GM12878 (cell line): Measurements from ENCODE around the gene TRAF3IP1. TPM values are rescaled to one million over a fixed set of nuclear protein-coding genes. Genes with fewer than 3 reads are reported as not detected.

Experiments used
- ATAC-seq: fragments of 200-7000 bp; cut with Tn5 transposase; 3 replicates; pipeline ENCODE4 v1.9.1; 2020; ENCODE audit warnings: mild to moderate bottlenecking, moderate library complexity
- BruUV-seq: library from RNA; stranded (reverse); fragments of 400-500 nt; replicated peaks from 2 replicates; lab custom pipeline; 2021; lab: Mats Ljungman, UMichigan
- CTCF ChIA-PET: fragments of 300-600 bp; sonication (Branson Sonifier 250); formaldehyde crosslinking; extraction: SDS; loops from one replicate; lab custom pipeline; 2021; ENCODE audit warnings: inconsistent platforms; lab: Yijun Ruan, JAX
- POLR2A ChIA-PET: fragments of 350-600 bp; formaldehyde crosslinking; extraction: SDS; loops from one replicate; lab custom pipeline; 2021; ENCODE audit warnings: inconsistent platforms; lab: Charles Lee
- RAD21 ChIA-PET: fragments of 300-600 bp; sonication (Branson Sonifier 250); formaldehyde crosslinking; loops from one replicate; lab custom pipeline; 2023; ENCODE audit warnings: antibody characterized with exemption; ENCODE audit not compliant: unreplicated experiment; lab: Charles Lee
- SMC1A ChIA-PET: fragments of 300-600 bp; sonication (Branson Sonifier 250); formaldehyde crosslinking; loops from one replicate; lab custom pipeline; 2023; ENCODE audit not compliant: unreplicated experiment, uncharacterized antibody; lab: Charles Lee
- DNase-seq: peaks from one replicate; pipeline ENCODE4 v3.0.0-alpha.2; 2011; ENCODE audit warnings: low read depth, low spot score
- FAIRE-seq: peaks from 3 replicates; lab custom pipeline; 2011; peaks lifted over from hg19 to GRCh38; lab: Jason Lieb, UNC
- H2AFZ ChIP-seq: 2 replicates; pipeline ENCODE4 v1.6.0; 2011; ENCODE audit warnings: low read depth, low read length, control low read depth; ENCODE audit not compliant: control insufficient read depth
- H3K27ac ChIP-seq: 2 replicates; pipeline ENCODE4 v1.5.1; 2011; ENCODE audit warnings: control low read depth; ENCODE audit not compliant: control insufficient read depth, insufficient read depth
- H3K27me3 ChIP-seq, 2 experiments: replicated peaks in 1 of 2; 2 replicates each; pipeline versions ENCODE4 v1.6.0 to v1.6.1; 2011; ENCODE audit warnings: low read length in 1 of 2; ENCODE audit not compliant: control insufficient read depth in 2 of 2, insufficient read depth in 2 of 2
- H3K36me3 ChIP-seq, 2 experiments: 2 replicates each; pipeline ENCODE4 v1.5.1; 2011; ENCODE audit warnings: low read length in 1 of 2; ENCODE audit not compliant: control insufficient read depth in 2 of 2, insufficient read depth in 2 of 2
- H3K4me1 ChIP-seq: 2 replicates; pipeline ENCODE4 v1.6.1; 2011; ENCODE audit warnings: mild to moderate bottlenecking, low read length, moderate library complexity, mixed read lengths; ENCODE audit not compliant: control insufficient read depth, insufficient read depth
- H3K4me2 ChIP-seq: 2 replicates; pipeline ENCODE4 v1.6.0; 2011; ENCODE audit warnings: control low read depth; ENCODE audit not compliant: control insufficient read depth, insufficient read depth
- H3K4me3 ChIP-seq: fragments of 200-600 bp; sonication (generic); 2 replicates; pipeline ENCODE4 v1.5.1; 2016
- H3K79me2 ChIP-seq: 2 replicates; pipeline ENCODE4 v1.6.0; 2011; ENCODE audit warnings: low read length; ENCODE audit not compliant: control insufficient read depth, insufficient read depth
- H3K9ac ChIP-seq: 2 replicates; pipeline ENCODE4 v1.8.0; 2011; ENCODE audit warnings: low read length, control low read depth, mixed read lengths; ENCODE audit not compliant: control insufficient read depth, insufficient read depth
- H3K9me3 ChIP-seq: replicated peaks from 3 replicates; pipeline ENCODE4 v1.5.1; 2011; ENCODE audit warnings: mild to moderate bottlenecking, low read length; ENCODE audit not compliant: control insufficient read depth, insufficient read depth
- H4K20me1 ChIP-seq: 2 replicates; pipeline ENCODE4 v1.6.0; 2011; ENCODE audit not compliant: control insufficient read depth, insufficient read depth
- ASH2L ChIP-seq: fragments of 300-600, 200-600 bp; sonication (generic); IDR thresholded peaks from 2 replicates; pipeline ENCODE4 v1.6.1; 2017; ENCODE audit warnings: low read depth, mild to moderate bottlenecking, borderline replicate concordance
- CTCF ChIP-seq, 3 experiments: IDR thresholded peaks in 2 of 3; conservative IDR thresholded peaks in 1 of 3; 2 replicates each; pipeline ENCODE4 v1.5.1; 2011; ENCODE audit warnings: low read depth in 3 of 3, low read length in 3 of 3, mild to moderate bottlenecking in 3 of 3, control low read depth in 2 of 3, moderate library complexity in 2 of 3, inconsistent platforms in 1 of 3, mixed read lengths in 1 of 3; ENCODE audit not compliant: control insufficient read depth in 2 of 3, insufficient read depth in 1 of 3; ENCODE audit errors: extremely low read depth in 1 of 3
- E4F1 ChIP-seq: fragments of 450-650 bp; IDR thresholded peaks from 2 replicates; pipeline ENCODE4 v1.6.1; 2018; ENCODE audit warnings: borderline replicate concordance, mild to moderate bottlenecking; ENCODE audit not compliant: partially characterized antibody
- NFYB ChIP-seq: IDR thresholded peaks from 2 replicates; pipeline ENCODE4 v1.6.1; 2011; ENCODE audit warnings: low read depth, mild to moderate bottlenecking, low read length, improper control_type of control experiment, moderate library complexity; ENCODE audit not compliant: insufficient read depth
- RAD21 ChIP-seq: IDR thresholded peaks from 2 replicates; pipeline ENCODE4 v1.6.1; 2011; ENCODE audit warnings: mild to moderate bottlenecking, low read depth, low read length, moderate library complexity; ENCODE audit not compliant: insufficient read depth
- TBL1XR1 ChIP-seq: IDR thresholded peaks from 2 replicates; pipeline ENCODE4 v1.6.1; 2012; ENCODE audit warnings: low read depth, low read length, improper control_type of control experiment
- ZBTB11 ChIP-seq: fragments of 450-650 bp; formaldehyde crosslinking; IDR thresholded peaks from 2 replicates; pipeline ENCODE4 v1.5.0; 2022; ENCODE audit warnings: mild to moderate bottlenecking, missing genetic modification characterization
- WGBS: methylation state at CpG from one replicate; pipeline ENCODE4 v1.1.6; 2016; ENCODE audit warnings: low lambda C conversion rate; ENCODE audit not compliant: insufficient replicate concordance, insufficient coverage; ENCODE audit errors: missing lambda C conversion rate; 5-methylcytosine and 5-hydroxymethylcytosine counted together
- in situ Hi-C: fragments of 300-500 bp; cut with MboI; formaldehyde crosslinking; loops from 9 replicates; pipeline ENCODE4 v1.14.3; 2018; ENCODE audit warnings: mixed read lengths
- intact Hi-C: fragments of 100-400 bp; cut with micrococcal nuclease; formaldehyde crosslinking; loops from one replicate; pipeline ENCODE4 v1.14.2; 2022; ENCODE audit not compliant: unreplicated experiment
- polyA plus RNA-seq, 11 experiments: library from polyadenylated mRNA; depleted of rRNA in 4 of 11; unstranded in 6 of 11; stranded (reverse) in 5 of 11; fragments of >200 nt; fragmentation: Nextera tagmentation in 4 of 11; fragmentation: Illumina TruSeq in 1 of 11; extraction: Ambion mirVana in 4 of 11; extraction: Trizol in 1 of 11; gene quantifications; 1 replicate in 1 of 11; 2 replicates in 10 of 11; pipeline versions ENCODE4 v1.2.1 to v1.2.3, GENCODE V29; 2011 to 2016; ENCODE audit warnings: inconsistent platforms in 2 of 11, missing spikeins in 2 of 11, low read depth in 1 of 11
- total RNA-seq, 4 experiments: library from RNA; depleted of rRNA in 3 of 4; stranded (reverse); fragments of >200 nt in 3 of 4; fragmentation: Illumina TruSeq in 1 of 4; extraction: Trizol in 1 of 4; gene quantifications; 2 replicates each; pipeline versions ENCODE4 v1.2.1 to v1.2.3, GENCODE V29; 2013 to 2021

Gene TRAF3IP1
- total and polyA plus RNA-seq, 10 of the 15 experiments (the other 5 are each of a cell fraction or from before 2014, with no cell fraction given) = 1.6 to 7.5 (median 3.6) TPM

- Histone ChIP-seq H3K36me3 (no peaks in the 10 kb centered on the region), H3K27ac (no peak overlapping the region), H3K4me3 (no peak overlapping the region), H3K9me3 (peaks cover 2% of the 10 kb centered on the region; the same call in 2 of the 3 replicates), H3K4me2 (no peak overlapping the region), H3K4me1 (no peaks in the 10 kb centered on the region), H2AFZ (no peak overlapping the region), H4K20me1 (no peaks in the 10 kb centered on the region), H3K9ac (no peak overlapping the region), H3K27me3 (no peaks in the 10 kb centered on the region), H3K79me2 (no peaks in the 10 kb centered on the region)
- TF ChIP-seq ZBTB11 (CRISPR knock-in tag) = no peak
- RAD21 ChIA-PET = no interaction called here
- no TSS peak for BruUV-seq
- no peak for ATAC-seq
- in situ Hi-C loops = no loop called here
- 65% methylated on average over 12 of the region's 12 CpGs for whole genome bisulfite sequencing
- intact Hi-C loops = no loop called here
- SMC1A ChIA-PET = no interaction called here
- no peak for FAIRE-seq
- CTCF ChIA-PET = no interaction called here
- no peak for DNase-seq
- POLR2A ChIA-PET = no interaction called here
These were observed 91.9 kb downstream of the TRAF3IP1 start for GRCh38 chr2:238412067-238412767.

DNA sequence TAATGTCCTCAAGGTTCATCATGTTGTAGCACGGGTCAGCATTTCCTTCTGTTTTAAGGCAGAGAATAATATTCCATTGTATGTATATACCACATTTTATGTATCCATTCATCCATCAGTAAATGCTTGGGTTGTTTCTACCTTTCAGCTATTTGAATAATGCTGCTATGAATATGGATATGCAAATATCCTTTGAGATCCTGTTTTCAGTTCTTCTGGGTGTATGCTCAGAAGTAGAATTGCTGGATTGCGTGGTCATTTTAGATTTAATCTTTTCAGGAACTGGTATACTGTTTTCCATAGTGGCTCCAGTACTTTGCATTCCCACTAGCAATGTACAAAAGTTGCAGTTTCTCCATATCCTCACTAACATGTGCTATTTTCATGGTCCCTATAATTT is 93.0 kb downstream of the TRAF3IP1 start:
- no TSS peak for BruUV-seq
- Histone ChIP-seq H3K9ac (no peak overlapping the region), H4K20me1 (no peaks in the 10 kb centered on the region), H3K9me3 (peaks cover 2% of the 10 kb centered on the region; the same call in 2 of the 3 replicates), H3K27me3 (no peaks in the 10 kb centered on the region), H3K4me1 (no peaks in the 10 kb centered on the region), H3K4me2 (no peak overlapping the region), H2AFZ (no peak overlapping the region), H3K27ac (no peak overlapping the region), H3K4me3 (no peak overlapping the region), H3K79me2 (no peaks in the 10 kb centered on the region), H3K36me3 (no peaks in the 10 kb centered on the region)
- TF ChIP-seq NFYB (no peak), TBL1XR1 (no peak), CTCF (IDR thresholded peaks at IDR 0.05 in 2 of 3, conservative IDR thresholded peaks at IDR 0.05 in 1 of 3; ENCODE audit: control insufficient read depth in 2 of 3, extremely low read depth in 1 of 3, insufficient read depth in 1 of 3, low read depth in 3 of 3, low read length in 3 of 3) (no peak), ASH2L (no peak), E4F1 (no peak), RAD21 (no peak)
- in situ Hi-C loops = no loop called here
- FAIRE-seq (peak; percentile 59), ATAC-seq (no peak), DNase-seq (no peak)
- intact Hi-C loops = no loop called here
- POLR2A ChIA-PET = no interaction called here
- RAD21 ChIA-PET = no interaction called here
- WGBS = 71% methylated on average over 2 of the region's 2 CpGs
- CTCF ChIA-PET = no interaction called here
- SMC1A ChIA-PET = interaction anchor here (1.0 kb wide), 1 partner anchor 18 kb away, joined by 3 read pairs; no protein-coding TSS in a partner anchor
